Measurements from ENCODE around the gene BCCIP. TPM values are rescaled to one million over a fixed set of nuclear protein-coding genes. Genes with fewer than 3 reads are reported as not detected.

BCCIP gene
- total RNA-seq, 1 experiment from 2014 or later = 49.3 TPM

DNA sequence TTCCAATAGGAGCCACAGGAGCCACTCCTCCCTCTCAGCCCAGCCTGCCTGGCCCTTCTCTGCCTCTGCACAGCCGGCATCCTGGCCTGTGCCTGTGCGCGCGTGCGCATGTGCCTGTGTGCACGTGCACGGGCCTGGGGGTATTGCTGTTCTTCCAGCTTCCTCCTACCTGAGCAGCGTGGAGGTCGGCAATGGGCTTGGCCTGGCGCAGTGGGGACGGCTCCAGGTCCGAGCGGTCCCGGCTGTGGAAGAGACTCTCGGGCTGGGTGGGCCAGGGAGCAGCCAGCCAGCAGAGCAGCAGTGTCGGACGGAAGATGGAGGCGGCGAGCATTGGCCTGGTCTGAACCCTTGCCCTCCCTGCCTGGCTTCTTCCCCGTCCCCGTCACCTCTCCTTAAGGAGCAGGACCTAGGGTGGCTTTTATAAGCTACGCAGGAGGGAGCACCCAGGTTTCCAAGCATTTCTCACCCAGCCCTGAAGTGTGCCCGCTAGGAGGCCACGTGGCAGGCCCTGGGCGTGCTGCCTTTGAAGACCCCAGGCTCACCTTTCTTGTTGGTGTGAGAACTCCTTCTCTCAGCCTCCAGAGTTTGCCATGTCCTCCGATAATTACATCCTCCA, 47.7 kb upstream of the BCCIP start, which contains the start of gene MMP21:
Gene MMP21, minus strand, starts transcription at position 331 of the 616 bp plus-strand sequence. Its CDS starts 0 bp downstream, at position 331.
- no TSS peak for BruUV-seq (replicated peaks)
- Mint-ChIP-seq H3K36me3 (ENCODE audit: insufficient read depth, unreplicated experiment) (no peaks in the 10 kb centered on the region), H3K9me3 (ENCODE audit: low read depth, unreplicated experiment) (peaks cover 3% of the 10 kb centered on the region), H3K27me3 (ENCODE audit: unreplicated experiment) (peaks cover 32% of the 10 kb centered on the region), H3K4me1 (ENCODE audit: low read depth, unreplicated experiment) (no peaks in the 10 kb centered on the region), H3K27ac (ENCODE audit: unreplicated experiment) (peak within 1 kb of the TSS; percentile 3), H3K4me3 (ENCODE audit: low read depth, unreplicated experiment) (no peak within 1 kb of the TSS)
- CTCF ChIA-PET = no interaction called here
- TF ChIP-seq, protein P1, sequence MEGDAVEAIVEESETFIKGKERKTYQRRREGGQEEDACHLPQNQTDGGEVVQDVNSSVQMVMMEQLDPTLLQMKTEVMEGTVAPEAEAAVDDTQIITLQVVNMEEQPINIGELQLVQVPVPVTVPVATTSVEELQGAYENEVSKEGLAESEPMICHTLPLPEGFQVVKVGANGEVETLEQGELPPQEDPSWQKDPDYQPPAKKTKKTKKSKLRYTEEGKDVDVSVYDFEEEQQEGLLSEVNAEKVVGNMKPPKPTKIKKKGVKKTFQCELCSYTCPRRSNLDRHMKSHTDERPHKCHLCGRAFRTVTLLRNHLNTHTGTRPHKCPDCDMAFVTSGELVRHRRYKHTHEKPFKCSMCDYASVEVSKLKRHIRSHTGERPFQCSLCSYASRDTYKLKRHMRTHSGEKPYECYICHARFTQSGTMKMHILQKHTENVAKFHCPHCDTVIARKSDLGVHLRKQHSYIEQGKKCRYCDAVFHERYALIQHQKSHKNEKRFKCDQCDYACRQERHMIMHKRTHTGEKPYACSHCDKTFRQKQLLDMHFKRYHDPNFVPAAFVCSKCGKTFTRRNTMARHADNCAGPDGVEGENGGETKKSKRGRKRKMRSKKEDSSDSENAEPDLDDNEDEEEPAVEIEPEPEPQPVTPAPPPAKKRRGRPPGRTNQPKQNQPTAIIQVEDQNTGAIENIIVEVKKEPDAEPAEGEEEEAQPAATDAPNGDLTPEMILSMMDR (IDR thresholded peaks at IDR 0.05; ENCODE audit: unreplicated experiment) = no peak
- no peak for DNase-seq
- intact Hi-C loops (cut with micrococcal nuclease; ENCODE audit: unreplicated experiment) = no loop called here

- CTCF ChIA-PET = no interaction called here
- Mint-ChIP-seq H3K27ac (ENCODE audit: unreplicated experiment) (no peak overlapping the region), H3K27me3 (ENCODE audit: unreplicated experiment) (peaks cover 32% of the 10 kb centered on the region), H3K4me1 (ENCODE audit: low read depth, unreplicated experiment) (no peaks in the 10 kb centered on the region), H3K36me3 (ENCODE audit: insufficient read depth, unreplicated experiment) (no peaks in the 10 kb centered on the region), H3K4me3 (ENCODE audit: low read depth, unreplicated experiment) (no peak overlapping the region), H3K9me3 (ENCODE audit: low read depth, unreplicated experiment) (peaks cover 3% of the 10 kb centered on the region)
- no peak for DNase-seq
- TF ChIP-seq, protein P1 (IDR thresholded peaks at IDR 0.05; ENCODE audit: unreplicated experiment) = no peak
- intact Hi-C loops (cut with micrococcal nuclease; ENCODE audit: unreplicated experiment) = no loop called here
- BruUV-seq (replicated peaks) = no TSS peak
Measured at GRCh38 chr10:125777806-125778205, 45.5 kb upstream of the BCCIP start.

DNA sequence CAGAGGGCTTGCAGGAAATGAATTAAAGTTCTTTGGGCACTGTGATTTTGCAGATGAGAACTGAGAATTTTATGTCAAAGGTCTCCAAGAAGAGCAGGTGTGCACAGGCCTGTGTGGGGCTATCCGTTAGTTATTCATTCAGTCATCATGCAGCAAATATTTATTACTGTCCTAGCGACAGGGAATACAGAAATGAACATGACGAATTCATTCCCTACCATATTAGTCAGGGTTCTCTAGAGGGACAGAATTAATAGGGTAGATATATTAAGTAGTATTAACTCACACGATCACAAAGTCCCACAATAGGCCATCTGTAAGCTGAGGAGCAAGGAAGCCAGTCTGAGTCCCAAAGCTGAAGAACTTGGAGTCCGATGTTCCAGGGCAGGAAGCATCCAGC, 44.8 kb upstream of the BCCIP start:
- DNase-seq = no peak
- TF ChIP-seq, protein P1 (IDR thresholded peaks at IDR 0.05; ENCODE audit: unreplicated experiment) = no peak
- peaks cover 32% of the 10 kb centered on the region for H3K27me3 Mint-ChIP-seq (ENCODE audit: unreplicated experiment)
- no peaks in the 10 kb centered on the region for H3K36me3 Mint-ChIP-seq (ENCODE audit: insufficient read depth, unreplicated experiment)
- CTCF ChIA-PET = no interaction called here
- BruUV-seq (replicated peaks) = no TSS peak
- peaks cover 3% of the 10 kb centered on the region for H3K9me3 Mint-ChIP-seq (ENCODE audit: low read depth, unreplicated experiment)
- no peak overlapping the region for H3K4me3 Mint-ChIP-seq (ENCODE audit: low read depth, unreplicated experiment)
- intact Hi-C loops (cut with micrococcal nuclease; ENCODE audit: unreplicated experiment) = no loop called here
- no peak overlapping the region for H3K27ac Mint-ChIP-seq (ENCODE audit: unreplicated experiment)
- no peaks in the 10 kb centered on the region for H3K4me1 Mint-ChIP-seq (ENCODE audit: low read depth, unreplicated experiment)

DNA sequence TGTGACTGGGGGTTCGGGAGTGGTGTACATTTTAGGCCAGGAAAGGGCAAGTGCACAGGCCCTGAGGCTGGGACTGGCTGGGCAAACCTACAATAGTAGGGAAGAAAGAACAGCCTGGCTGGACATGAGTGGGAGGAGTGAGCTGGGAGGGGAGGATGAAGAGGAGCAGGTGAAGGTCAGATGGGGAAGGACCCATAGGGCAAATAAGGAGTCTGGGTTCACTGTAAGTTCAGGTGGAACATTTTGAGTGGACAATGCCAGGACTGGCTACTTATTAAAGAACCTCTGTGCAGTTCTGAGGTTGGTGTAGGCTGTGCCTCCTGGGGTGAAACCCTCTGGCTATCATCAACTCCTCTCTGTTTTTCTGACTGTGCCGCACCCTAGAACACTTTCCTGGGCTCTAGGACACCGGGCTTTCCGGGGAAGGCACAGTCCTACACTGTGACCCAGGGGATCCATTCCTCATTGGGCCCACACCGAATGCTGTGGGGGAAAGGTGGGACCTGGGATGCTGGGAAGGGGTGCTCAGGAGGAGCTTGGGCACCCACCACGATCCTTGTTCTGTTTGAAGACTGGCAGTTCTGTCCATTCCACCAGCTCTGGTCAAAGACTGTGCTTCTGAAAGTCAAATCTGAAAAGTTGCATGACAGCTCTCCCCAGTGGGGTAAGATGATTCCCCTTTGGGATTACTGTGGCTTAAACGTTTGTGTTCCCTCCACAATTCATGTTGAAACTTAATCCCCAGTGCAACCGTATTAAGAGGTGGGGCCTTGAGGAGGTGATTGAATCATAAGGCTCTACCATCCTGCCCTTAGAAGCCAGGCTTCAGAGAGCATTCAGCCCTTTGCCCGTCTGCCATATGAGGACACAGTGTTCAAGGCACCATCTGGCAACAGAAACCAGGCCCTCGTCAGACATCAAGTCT, 43.7 kb upstream of the BCCIP start:
- Mint-ChIP-seq H3K27me3 (ENCODE audit: unreplicated experiment) (peaks cover 22% of the 10 kb centered on the region), H3K27ac (ENCODE audit: unreplicated experiment) (no peak overlapping the region), H3K36me3 (ENCODE audit: insufficient read depth, unreplicated experiment) (no peaks in the 10 kb centered on the region), H3K4me3 (ENCODE audit: low read depth, unreplicated experiment) (no peak overlapping the region), H3K4me1 (ENCODE audit: low read depth, unreplicated experiment) (no peaks in the 10 kb centered on the region), H3K9me3 (ENCODE audit: low read depth, unreplicated experiment) (no peaks in the 10 kb centered on the region)
- BruUV-seq (replicated peaks) = no TSS peak
- DNase-seq = no peak
- TF ChIP-seq, protein P1 (IDR thresholded peaks at IDR 0.05; ENCODE audit: unreplicated experiment) = no peak
- intact Hi-C loops (cut with micrococcal nuclease; ENCODE audit: unreplicated experiment) = no loop called here
- CTCF ChIA-PET = no interaction called here
